GM18868 (cell line): ENCODE data around the gene WDR70.
"Not testable (repeated sequence)": the region's sequence is repeated elsewhere in the genome, so short reads cannot be mapped to it uniquely, and the experiment has no call there.

ENCODE experiments used
- ATAC-seq: cut with Tn5 transposase; IDR thresholded peaks from one replicate; pipeline ENCODE4 v1.9.1; 2021; ENCODE audit warnings: mild to moderate bottlenecking, moderate library complexity; ENCODE audit not compliant: unreplicated experiment

The WDR70 gene

GRCh38 chr5:37626266-37626665 is 247.1 kb downstream of the WDR70 start:
- ATAC-seq, result no peak

GRCh38 chr5:37628876-37629275 is 249.8 kb downstream of the WDR70 start:
- no peak for ATAC-seq

- no peak for ATAC-seq
Measured at GRCh38 chr5:37631939-37632338, 252.8 kb downstream of the WDR70 start.

GRCh38 chr5:37637165-37637845 is 258.2 kb downstream of the WDR70 start:
- no peak for ATAC-seq

- ATAC-seq, result no peak
Measured at GRCh38 chr5:37638897-37639296, 259.8 kb downstream of the WDR70 start.

GRCh38 chr5:37640088-37640487 is 261.0 kb downstream of the WDR70 start:
- ATAC-seq, result no peak

GRCh38 chr5:37641933-37642332 is 262.8 kb downstream of the WDR70 start:
- ATAC-seq, result no peak

- ATAC-seq, result no peak
Measured at GRCh38 chr5:37645707-37646106, 266.6 kb downstream of the WDR70 start.

GRCh38 chr5:37654566-37654965 is 275.4 kb downstream of the WDR70 start:
- ATAC-seq, result not testable (repeated sequence)

- ATAC-seq, result no peak
Measured at GRCh38 chr5:37657046-37657445, 277.9 kb downstream of the WDR70 start.

- ATAC-seq, result no peak
Measured at GRCh38 chr5:37658440-37658839, 279.3 kb downstream of the WDR70 start.

- ATAC-seq, result no peak
Measured at GRCh38 chr5:37660319-37660718, 281.2 kb downstream of the WDR70 start.

GRCh38 chr5:37661227-37661920 is 282.3 kb downstream of the WDR70 start:
- ATAC-seq, result no peak

- ATAC-seq, result no peak
Measured at GRCh38 chr5:37661951-37662350, 282.8 kb downstream of the WDR70 start.

- no peak for ATAC-seq
Measured at GRCh38 chr5:37662362-37662761, 283.2 kb downstream of the WDR70 start.

- no peak for ATAC-seq
Measured at GRCh38 chr5:37662789-37663485, 283.8 kb downstream of the WDR70 start.

- no peak for ATAC-seq
Measured at GRCh38 chr5:37663538-37663937, 284.4 kb downstream of the WDR70 start.

GRCh38 chr5:37664551-37664950 is 285.4 kb downstream of the WDR70 start:
- no peak for ATAC-seq

GRCh38 chr5:37665272-37665671 is 286.2 kb downstream of the WDR70 start:
- ATAC-seq, result no peak

GRCh38 chr5:37665889-37666288 is 286.8 kb downstream of the WDR70 start:
- no peak for ATAC-seq

GRCh38 chr5:37667430-37667829 is 288.3 kb downstream of the WDR70 start:
- no peak for ATAC-seq

GRCh38 chr5:37667846-37668245 is 288.7 kb downstream of the WDR70 start:
- ATAC-seq, result no peak
